Tibial artery (tissue), 4 donors: Measurements from ENCODE around the gene DCAKD.

Experiments used
- DNase-seq, 2 donors: peaks; one replicate each; pipeline ENCODE4 v3.0.0-alpha.2; 2019
- H3K27ac ChIP-seq, 2 donors: fragments of 200-600 bp; sonication (generic) in 1 of 2; 1 replicate in 1 of 2; 2 replicates in 1 of 2; pipeline ENCODE4 v1.5.1; 2018 to 2019; ENCODE audit warnings: mild to moderate bottlenecking in 1 of 2
- H3K27me3 ChIP-seq, 2 donors: fragments of 200-600 bp; sonication (generic) in 1 of 2; one replicate each; pipeline versions ENCODE4 v1.5.1 to v1.6.0; 2016 to 2019
- H3K36me3 ChIP-seq, 3 donors: fragments of 200-600 bp; sonication (generic) in 2 of 3; one replicate each; pipeline ENCODE4 v1.5.1; 2016 to 2019; ENCODE audit warnings: mild to moderate bottlenecking in 2 of 3
- H3K4me1 ChIP-seq, 4 donors: fragments of 200-600 bp; sonication (generic) in 2 of 4; 1 replicate in 3 of 4; 2 replicates in 1 of 4; pipeline ENCODE4 v1.5.1; 2016 to 2019
- H3K4me3 ChIP-seq, 2 donors: fragments of 200-600 bp; sonication (generic) in 1 of 2; 1 replicate in 1 of 2; 2 replicates in 1 of 2; pipeline ENCODE4 v1.5.1; 2018 to 2019; ENCODE audit warnings: mild to moderate bottlenecking in 2 of 2
- H3K9me3 ChIP-seq, 3 donors: fragments of 200-600 bp; sonication (generic) in 1 of 3; one replicate each; pipeline ENCODE4 v1.5.1; 2016 to 2019
- CTCF ChIP-seq, 2 experiments: fragments of 200-600 bp in 1 of 2; fragments of 450-650 bp in 1 of 2; IDR thresholded peaks; one replicate each; pipeline ENCODE4 v1.5.1; 2017 to 2019; ENCODE audit warnings: antibody characterized with exemption in 2 of 2, mild to moderate bottlenecking in 1 of 2, moderate library complexity in 1 of 2
- intact Hi-C: fragments of 100-400 bp; cut with DNase I; formaldehyde crosslinking; loops from one replicate; pipeline ENCODE4 v1.15.0; 2023; ENCODE audit warnings: low total_unique reads

The DCAKD gene

GRCh38 chr17:45004388-45004787 is 47.0 kb downstream of the DCAKD start:
- Histone ChIP-seq H3K9me3 (peaks cover 0 to 3% (median 0%) of the 10 kb centered on the region in 3 donors), H3K27me3 (peaks cover 0 to 13% of the 10 kb centered on the region in 2 donors), H3K36me3 (peaks cover 0 to 2% (median 0%) of the 10 kb centered on the region in 3 donors), H3K4me1 (no peaks in the 10 kb centered on the region), H3K27ac (no peak overlapping the region), H3K4me3 (no peak overlapping the region)
- intact Hi-C loops = loop anchor here (10.0 kb wide), 1 partner anchor 240 kb away; no protein-coding TSS in a partner anchor
- no peak for DNase-seq
- TF ChIP-seq CTCF (IDR thresholded peaks at IDR 0.05) = no peak

GRCh38 chr17:45003877-45004276 is 47.6 kb downstream of the DCAKD start:
- Histone ChIP-seq H3K27ac (no peak overlapping the region), H3K4me1 (no peaks in the 10 kb centered on the region), H3K4me3 (no peak overlapping the region), H3K9me3 (peaks cover 0 to 7% (median 2%) of the 10 kb centered on the region in 3 donors), H3K27me3 (peaks cover 0 to 10% of the 10 kb centered on the region in 2 donors), H3K36me3 (peaks cover 0 to 5% (median 0%) of the 10 kb centered on the region in 3 donors)
- TF ChIP-seq CTCF (IDR thresholded peaks at IDR 0.05) = no peak
- intact Hi-C loops = loop anchor here (10.0 kb wide), 1 partner anchor 239 kb away; no protein-coding TSS in a partner anchor
- no peak for DNase-seq

DNA sequence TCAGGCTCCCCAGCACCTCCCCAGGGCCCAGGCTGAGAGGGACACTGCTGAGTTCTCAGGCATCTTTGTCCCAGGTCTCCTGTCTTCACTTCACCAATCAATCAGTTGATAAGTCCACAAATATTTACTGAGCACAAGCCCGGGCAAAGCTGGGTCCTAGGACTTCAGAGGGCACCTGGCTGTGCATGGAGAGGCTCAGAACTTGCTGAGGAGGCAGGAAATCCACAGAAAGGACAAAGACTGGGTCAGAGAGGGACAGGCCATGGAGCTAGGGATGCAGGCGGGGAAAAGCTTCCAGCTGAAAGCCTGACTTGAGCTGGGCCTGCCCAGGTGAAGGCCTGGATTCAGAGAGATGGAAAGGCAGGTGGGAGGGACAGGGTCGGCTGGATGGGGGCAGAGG is 50.1 kb downstream of the DCAKD start:
- Histone ChIP-seq H3K36me3 (peaks cover 0 to 5% (median 0%) of the 10 kb centered on the region in 3 donors), H3K4me3 (no peak overlapping the region), H3K4me1 (no peaks in the 10 kb centered on the region), H3K9me3 (peaks cover 0 to 7% (median 4%) of the 10 kb centered on the region in 3 donors), H3K27ac (no peak overlapping the region), H3K27me3 (peaks cover 0 to 13% of the 10 kb centered on the region in 2 donors)
- intact Hi-C loops = loop anchor here (10.0 kb wide), 1 partner anchor 237 kb away; no protein-coding TSS in a partner anchor
- DNase-seq = no peak
- no peak for TF ChIP-seq CTCF (IDR thresholded peaks at IDR 0.05)

- intact Hi-C loops = no loop called here
- no peak overlapping the region for H3K4me3 ChIP-seq
- TF ChIP-seq CTCF (IDR thresholded peaks at IDR 0.05) = no peak
- no peak overlapping the region for H3K27ac ChIP-seq
- peaks cover 0 to 5% (median 0%) of the 10 kb centered on the region in 3 donors for H3K36me3 ChIP-seq
- H3K9me3 ChIP-seq = peaks cover 0 to 7% (median 4%) of the 10 kb centered on the region in 3 donors
- no peaks in the 10 kb centered on the region for H3K4me1 ChIP-seq
- peaks cover 0 to 22% of the 10 kb centered on the region in 2 donors for H3K27me3 ChIP-seq
- no peak for DNase-seq
Measured at GRCh38 chr17:44999433-44999832, 52.0 kb downstream of the DCAKD start.

GRCh38 chr17:44998646-44999045 is 52.8 kb downstream of the DCAKD start:
- peaks cover 0 to 7% (median 4%) of the 10 kb centered on the region in 3 donors for H3K9me3 ChIP-seq
- intact Hi-C loops = no loop called here
- peaks cover 0 to 29% of the 10 kb centered on the region in 2 donors for H3K27me3 ChIP-seq
- no peak for TF ChIP-seq CTCF (IDR thresholded peaks at IDR 0.05)
- H3K4me3 ChIP-seq = no peak overlapping the region
- H3K27ac ChIP-seq = no peak overlapping the region
- no peak for DNase-seq
- H3K36me3 ChIP-seq = peaks cover 0 to 5% (median 0%) of the 10 kb centered on the region in 3 donors
- no peaks in the 10 kb centered on the region for H3K4me1 ChIP-seq
